Kidney (tissue), 14 donors: ENCODE measurements around the gene IL17A. TPM values are rescaled to one million over a fixed set of nuclear protein-coding genes. Genes with fewer than 3 reads are reported as not detected.

Experiments
- DNase-seq, 5 donors: peaks; one replicate each; pipeline ENCODE4 v3.0.0-alpha.2; 2013 to 2020
- FAIRE-seq: peaks from 2 replicates; lab custom pipeline; 2012; peaks lifted over from hg19 to GRCh38; lab: Jason Lieb, UNC
- H3K27ac ChIP-seq, 2 donors: one replicate each; pipeline ENCODE4 v1.7.0; 2013; ENCODE audit warnings: low read depth in 2 of 2, low read length in 2 of 2, inconsistent platforms in 1 of 2
- H3K27me3 ChIP-seq: one replicate; pipeline ENCODE4 v1.7.1; 2013; ENCODE audit warnings: low read length, inconsistent platforms; ENCODE audit not compliant: control insufficient read depth, insufficient read depth
- H3K36me3 ChIP-seq, 3 donors: one replicate each; pipeline versions ENCODE4 v1.7.0 to v1.7.1; 2013; ENCODE audit warnings: low read length in 3 of 3, control low read depth in 1 of 3, inconsistent platforms in 1 of 3; ENCODE audit not compliant: insufficient read depth in 3 of 3, control insufficient read depth in 2 of 3
- H3K4me1 ChIP-seq, 3 donors: one replicate each; pipeline versions ENCODE4 v1.7.0 to v1.7.1; 2013; ENCODE audit warnings: low read length in 3 of 3, inconsistent platforms in 1 of 3, low read depth in 1 of 3; ENCODE audit not compliant: control insufficient read depth in 2 of 3, insufficient read depth in 2 of 3
- H3K4me3 ChIP-seq, 3 donors: one replicate each; pipeline versions ENCODE4 v1.7.0 to v1.8.1; 2013; ENCODE audit warnings: low read length in 3 of 3, control low read depth in 1 of 3, inconsistent platforms in 1 of 3
- H3K9ac ChIP-seq, 3 donors: one replicate each; pipeline versions ENCODE4 v1.7.0 to v1.7.1; 2013; ENCODE audit warnings: low read length in 3 of 3, control low read depth in 1 of 3, inconsistent platforms in 1 of 3
- H3K9me3 ChIP-seq, 3 donors: one replicate each; pipeline versions ENCODE4 v1.7.0 to v1.7.1; 2013; ENCODE audit warnings: low read length in 3 of 3, control low read depth in 1 of 3, inconsistent platforms in 1 of 3; ENCODE audit not compliant: control insufficient read depth in 2 of 3, insufficient read depth in 1 of 3
- intact Hi-C: fragments of 100-400 bp; cut with DNase I; formaldehyde crosslinking; loops from one replicate; pipeline ENCODE4 v1.11.1; 2022
- polyA plus RNA-seq: library from polyadenylated mRNA; stranded (reverse); fragments of 350-450 nt; fragmentation: Illumina TruSeq; extraction: RNeasy Lipid Tissue Mini Kit (QIAGEN cat#74804); gene quantifications from one replicate; pipeline ENCODE4 v1.2.3, GENCODE V29; 2014; ENCODE audit warnings: low read depth, low replicate concordance; ENCODE audit not compliant: insufficient read depth
- total RNA-seq: library from RNA; stranded (reverse); fragmentation: NEBNext Ultra II Directional; extraction: Animal tissue kit (Norgen Biotek cat#: 25700); gene quantifications from one replicate; pipeline ENCODE4 v1.2.1, GENCODE V29; 2021
- TF ChIP-seq, protein P1 (sequence below): IDR thresholded peaks from 3 replicates; pipeline ENCODE4 v1.5.1; 2012; ENCODE audit warnings: mild to moderate bottlenecking, moderate library complexity, borderline replicate concordance; ENCODE audit not compliant: insufficient read depth; ENCODE audit errors: extremely low read depth
- donor health status: control.
- donor health status: control.
- donor health status: control.
- donor health status: control.
- donor health status: control.
- donor health status: DM: yes; HTN: yes; CAD: no.
- donor health status: Normal renal cell carcinoma (clear cell type).

IL17A gene
- total and polyA plus RNA-seq, 2 donors from 2014 or later = not detected

DNA sequence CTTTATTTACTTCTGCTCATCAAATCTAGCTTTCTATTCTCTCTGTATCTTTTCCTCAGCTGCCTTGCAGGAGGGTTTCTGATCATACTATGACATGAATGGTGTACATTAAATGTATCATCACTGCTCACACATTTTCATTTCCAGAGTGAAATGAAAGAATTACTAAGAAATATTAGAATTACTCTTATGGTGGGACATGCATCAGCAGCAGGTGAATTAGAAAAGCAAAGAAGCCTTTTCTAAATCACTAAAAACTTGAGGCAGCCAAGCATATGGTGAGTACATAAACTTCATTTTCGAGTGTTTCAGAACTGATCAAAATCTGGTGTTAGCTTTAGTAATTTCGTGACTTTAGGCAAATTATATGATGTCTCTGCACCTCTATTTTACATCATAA, 23.6 kb downstream of the IL17A start:
- intact Hi-C loops = no loop called here
- FAIRE-seq (no peak), DNase-seq (no peak)
- Histone ChIP-seq H3K9ac (no peak overlapping the region), H3K27me3 (no peaks in the 10 kb centered on the region), H3K4me3 (no peak overlapping the region), H3K4me1 (no peaks in the 10 kb centered on the region), H3K36me3 (no peaks in the 10 kb centered on the region), H3K27ac (no peak overlapping the region), H3K9me3 (no peaks in the 10 kb centered on the region)
- TF ChIP-seq, protein P1, sequence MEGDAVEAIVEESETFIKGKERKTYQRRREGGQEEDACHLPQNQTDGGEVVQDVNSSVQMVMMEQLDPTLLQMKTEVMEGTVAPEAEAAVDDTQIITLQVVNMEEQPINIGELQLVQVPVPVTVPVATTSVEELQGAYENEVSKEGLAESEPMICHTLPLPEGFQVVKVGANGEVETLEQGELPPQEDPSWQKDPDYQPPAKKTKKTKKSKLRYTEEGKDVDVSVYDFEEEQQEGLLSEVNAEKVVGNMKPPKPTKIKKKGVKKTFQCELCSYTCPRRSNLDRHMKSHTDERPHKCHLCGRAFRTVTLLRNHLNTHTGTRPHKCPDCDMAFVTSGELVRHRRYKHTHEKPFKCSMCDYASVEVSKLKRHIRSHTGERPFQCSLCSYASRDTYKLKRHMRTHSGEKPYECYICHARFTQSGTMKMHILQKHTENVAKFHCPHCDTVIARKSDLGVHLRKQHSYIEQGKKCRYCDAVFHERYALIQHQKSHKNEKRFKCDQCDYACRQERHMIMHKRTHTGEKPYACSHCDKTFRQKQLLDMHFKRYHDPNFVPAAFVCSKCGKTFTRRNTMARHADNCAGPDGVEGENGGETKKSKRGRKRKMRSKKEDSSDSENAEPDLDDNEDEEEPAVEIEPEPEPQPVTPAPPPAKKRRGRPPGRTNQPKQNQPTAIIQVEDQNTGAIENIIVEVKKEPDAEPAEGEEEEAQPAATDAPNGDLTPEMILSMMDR = no peak

DNA sequence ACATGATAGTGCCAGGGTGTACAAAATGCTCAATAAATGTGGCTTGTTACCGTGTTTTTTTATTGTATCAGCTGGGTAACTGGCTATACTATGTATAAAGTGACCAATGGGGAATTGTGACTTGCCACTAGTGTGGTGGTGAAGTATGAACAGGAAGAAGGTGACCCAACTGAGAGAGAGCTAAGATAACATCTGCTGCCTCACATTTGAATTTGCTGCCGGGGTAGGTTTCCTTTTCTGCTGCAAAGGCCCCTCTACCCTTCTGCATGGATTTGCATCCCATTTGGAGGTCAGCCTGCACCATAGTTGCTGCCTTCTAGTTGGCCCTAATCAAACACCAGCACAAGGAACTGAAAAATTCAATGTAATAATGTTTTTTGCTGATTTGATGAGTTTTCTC, 24.1 kb downstream of the IL17A start:
- H3K9me3 ChIP-seq = no peaks in the 10 kb centered on the region
- H3K4me1 ChIP-seq = no peaks in the 10 kb centered on the region
- TF ChIP-seq, protein P1 = no peak
- no peaks in the 10 kb centered on the region for H3K27me3 ChIP-seq
- no peak overlapping the region for H3K4me3 ChIP-seq
- no peak overlapping the region for H3K27ac ChIP-seq
- H3K36me3 ChIP-seq = no peaks in the 10 kb centered on the region
- no peak for DNase-seq
- H3K9ac ChIP-seq = no peak overlapping the region
- intact Hi-C loops = no loop called here
- no peak for FAIRE-seq

DNA sequence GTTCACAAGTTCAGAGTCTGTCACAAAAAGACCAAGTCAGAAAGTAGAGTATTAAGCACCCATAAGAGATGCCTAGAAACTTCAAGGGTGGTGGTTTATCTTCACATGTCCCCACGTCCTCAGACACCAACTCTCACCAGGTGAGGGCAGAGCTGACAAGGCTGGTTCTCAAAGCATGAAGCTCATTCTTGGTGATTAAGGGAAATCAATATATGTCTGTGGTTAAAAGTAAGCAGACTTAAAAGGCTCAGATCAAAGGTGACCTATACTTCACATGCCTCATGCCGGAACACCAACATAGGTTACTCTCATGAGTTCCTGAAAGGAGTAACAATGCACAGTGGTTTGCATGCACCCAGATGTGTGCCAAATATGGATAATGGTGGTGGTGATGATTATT, 27.0 kb downstream of the IL17A start:
- no peak for FAIRE-seq
- H3K9me3 ChIP-seq = no peaks in the 10 kb centered on the region
- H3K4me3 ChIP-seq = no peak overlapping the region
- no peaks in the 10 kb centered on the region for H3K36me3 ChIP-seq
- no peak overlapping the region for H3K9ac ChIP-seq
- H3K27ac ChIP-seq = no peak overlapping the region
- TF ChIP-seq, protein P1 = no peak
- no peaks in the 10 kb centered on the region for H3K4me1 ChIP-seq
- intact Hi-C loops = no loop called here
- DNase-seq = no peak
- H3K27me3 ChIP-seq = no peaks in the 10 kb centered on the region

DNA sequence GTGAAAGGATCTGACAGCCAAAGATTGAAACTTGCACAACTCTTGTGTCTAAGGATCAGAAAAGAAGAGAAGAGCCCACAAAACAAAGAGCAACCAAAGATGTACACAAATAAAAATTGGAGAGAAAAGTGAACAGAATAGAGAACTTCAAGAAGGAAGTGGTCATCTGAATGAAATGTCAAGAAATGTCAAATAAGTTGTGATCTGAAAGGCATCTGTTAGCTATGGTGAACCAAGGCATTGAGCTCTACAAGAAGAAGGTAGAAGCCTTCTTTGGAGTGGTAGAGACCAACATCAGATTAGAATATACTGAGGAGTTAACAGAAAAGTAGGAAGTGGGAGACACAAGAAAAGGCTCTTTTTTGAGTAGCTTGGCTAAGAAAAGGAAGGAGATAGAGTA, 29.6 kb downstream of the IL17A start:
- Histone ChIP-seq H3K27ac (no peak overlapping the region), H3K4me1 (no peaks in the 10 kb centered on the region), H3K27me3 (no peaks in the 10 kb centered on the region), H3K36me3 (no peaks in the 10 kb centered on the region), H3K4me3 (no peak overlapping the region), H3K9me3 (no peaks in the 10 kb centered on the region), H3K9ac (no peak overlapping the region)
- intact Hi-C loops = no loop called here
- TF ChIP-seq, protein P1 = no peak
- DNase-seq (no peak), FAIRE-seq (no peak)
